HEK293 (cell line): Measurements from ENCODE around the gene OR4B1.

Experiments
- ZNF221 ChIP-seq: fragments of 450-650 bp; formaldehyde crosslinking; IDR thresholded peaks from 2 replicates; pipeline ENCODE4 v1.5.1; 2017; ENCODE audit warnings: missing biosample characterization, missing genetic modification characterization, borderline replicate concordance
- ZNF350 ChIP-seq: fragments of 450-650 bp; formaldehyde crosslinking; IDR thresholded peaks from 2 replicates; pipeline ENCODE4 v1.5.0; 2017; ENCODE audit warnings: missing biosample characterization, mild to moderate bottlenecking, missing genetic modification characterization
- ZNF558 ChIP-seq: fragments of 450-650 bp; formaldehyde crosslinking; IDR thresholded peaks from 2 replicates; pipeline ENCODE4 v1.5.1; 2016; ENCODE audit warnings: missing biosample characterization, missing genetic modification characterization
- TF ChIP-seq, protein P1 (sequence below): fragments of 450-650 bp; formaldehyde crosslinking; IDR thresholded peaks from 2 replicates; pipeline ENCODE4 v1.5.1; 2016; ENCODE audit warnings: missing biosample characterization, missing genetic modification characterization, borderline replicate concordance

Gene OR4B1

DNA sequence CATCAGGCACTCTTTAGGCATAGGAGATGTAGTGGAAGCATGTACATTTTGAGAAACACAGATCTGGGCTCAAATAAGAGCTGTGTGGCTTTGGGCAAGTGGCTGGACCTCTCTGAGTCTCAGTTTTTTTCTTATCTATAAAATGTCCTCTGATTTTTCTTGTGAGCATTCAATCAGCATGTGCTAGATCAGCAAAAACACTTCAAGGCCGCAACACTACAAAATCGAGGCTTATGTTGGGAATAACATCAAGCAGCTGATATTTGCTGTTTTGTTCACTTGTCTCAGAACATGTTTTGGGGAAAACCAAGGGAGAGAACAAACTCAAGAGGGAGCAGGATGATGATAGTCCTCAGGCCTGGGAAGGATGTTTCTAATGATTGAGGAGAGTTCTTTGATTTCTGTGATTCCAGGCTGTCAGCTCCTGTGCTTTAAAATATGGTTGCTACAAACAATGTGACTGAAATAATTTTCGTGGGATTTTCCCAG lies 46.9 kb downstream of the OR4B1 start, which contains the start of gene OR4X1 (continued):
- TF ChIP-seq, protein P1, sequence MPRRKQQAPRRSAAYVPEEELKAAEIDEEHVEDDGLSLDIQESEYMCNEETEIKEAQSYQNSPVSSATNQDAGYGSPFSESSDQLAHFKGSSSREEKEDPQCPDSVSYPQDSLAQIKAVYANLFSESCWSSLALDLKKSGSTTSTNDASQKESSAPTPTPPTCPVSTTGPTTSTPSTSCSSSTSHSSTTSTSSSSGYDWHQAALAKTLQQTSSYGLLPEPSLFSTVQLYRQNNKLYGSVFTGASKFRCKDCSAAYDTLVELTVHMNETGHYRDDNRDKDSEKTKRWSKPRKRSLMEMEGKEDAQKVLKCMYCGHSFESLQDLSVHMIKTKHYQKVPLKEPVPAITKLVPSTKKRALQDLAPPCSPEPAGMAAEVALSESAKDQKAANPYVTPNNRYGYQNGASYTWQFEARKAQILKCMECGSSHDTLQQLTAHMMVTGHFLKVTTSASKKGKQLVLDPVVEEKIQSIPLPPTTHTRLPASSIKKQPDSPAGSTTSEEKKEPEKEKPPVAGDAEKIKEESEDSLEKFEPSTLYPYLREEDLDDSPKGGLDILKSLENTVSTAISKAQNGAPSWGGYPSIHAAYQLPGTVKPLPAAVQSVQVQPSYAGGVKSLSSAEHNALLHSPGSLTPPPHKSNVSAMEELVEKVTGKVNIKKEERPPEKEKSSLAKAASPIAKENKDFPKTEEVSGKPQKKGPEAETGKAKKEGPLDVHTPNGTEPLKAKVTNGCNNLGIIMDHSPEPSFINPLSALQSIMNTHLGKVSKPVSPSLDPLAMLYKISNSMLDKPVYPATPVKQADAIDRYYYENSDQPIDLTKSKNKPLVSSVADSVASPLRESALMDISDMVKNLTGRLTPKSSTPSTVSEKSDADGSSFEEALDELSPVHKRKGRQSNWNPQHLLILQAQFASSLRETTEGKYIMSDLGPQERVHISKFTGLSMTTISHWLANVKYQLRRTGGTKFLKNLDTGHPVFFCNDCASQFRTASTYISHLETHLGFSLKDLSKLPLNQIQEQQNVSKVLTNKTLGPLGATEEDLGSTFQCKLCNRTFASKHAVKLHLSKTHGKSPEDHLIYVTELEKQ (tag by site-specific recombination) = no peak
- TF ChIP-seq ZNF350 (tag by site-specific recombination) (no peak), ZNF558 (tag by site-specific recombination) (no peak), ZNF221 (no peak)
- TF ChIP-seq, all 188 proteins: peak for 0
